ENCODE measurements around the gene DAAM1.

Gene DAAM1

GRCh38 chr14:59341858-59342477 is 153.5 kb downstream of the DAAM1 start:
- DNase-seq (ENCODE audit: low read depth, low spot score), result no peak

DNA sequence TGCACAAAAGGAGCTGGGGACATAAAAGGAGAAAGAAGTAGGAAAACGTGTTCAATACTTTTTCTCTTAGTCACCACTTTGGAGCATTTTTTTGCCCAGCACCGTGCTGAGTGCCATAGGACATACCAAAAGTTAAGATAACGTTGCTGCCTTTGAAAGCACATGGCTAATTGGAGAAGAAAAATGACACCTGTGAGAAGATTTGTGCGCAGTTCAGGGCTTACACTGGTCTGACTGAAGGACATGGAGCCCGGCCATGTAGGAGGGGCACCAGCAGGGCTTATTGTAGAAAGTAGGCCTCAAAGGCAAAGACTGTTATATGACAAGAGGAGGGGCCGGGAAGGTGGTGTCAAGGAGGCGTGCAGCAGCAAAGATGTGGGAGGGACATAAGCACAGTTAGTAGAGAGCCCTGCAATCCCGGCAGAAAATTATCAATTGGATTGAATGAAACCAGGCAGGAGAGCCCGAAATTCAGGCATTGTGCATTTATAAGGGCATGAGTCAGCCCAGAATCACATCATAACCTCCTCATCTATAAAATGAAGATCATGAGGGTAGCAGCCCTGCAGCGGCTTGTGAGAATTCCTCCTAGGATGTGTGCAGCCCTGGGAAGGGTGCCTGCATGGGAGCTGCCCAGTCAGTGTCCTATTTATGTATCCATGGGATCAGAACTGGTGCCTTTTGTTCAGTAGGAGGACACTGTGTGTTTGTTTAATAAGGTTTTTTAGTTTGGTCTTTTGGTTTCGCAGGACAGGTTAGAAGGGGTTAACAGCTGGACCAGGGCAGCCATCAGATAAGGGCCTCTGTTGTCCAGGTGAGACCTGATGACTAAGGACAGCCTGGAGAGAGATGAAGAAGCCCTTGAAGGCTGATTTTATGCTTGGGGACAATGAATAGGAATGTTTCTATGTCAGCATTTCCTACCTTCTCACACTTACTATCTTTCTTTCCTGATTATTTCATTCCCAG is 154.3 kb downstream of the DAAM1 start:
- no peak for DNase-seq (ENCODE audit: low read depth, low spot score)

DNA sequence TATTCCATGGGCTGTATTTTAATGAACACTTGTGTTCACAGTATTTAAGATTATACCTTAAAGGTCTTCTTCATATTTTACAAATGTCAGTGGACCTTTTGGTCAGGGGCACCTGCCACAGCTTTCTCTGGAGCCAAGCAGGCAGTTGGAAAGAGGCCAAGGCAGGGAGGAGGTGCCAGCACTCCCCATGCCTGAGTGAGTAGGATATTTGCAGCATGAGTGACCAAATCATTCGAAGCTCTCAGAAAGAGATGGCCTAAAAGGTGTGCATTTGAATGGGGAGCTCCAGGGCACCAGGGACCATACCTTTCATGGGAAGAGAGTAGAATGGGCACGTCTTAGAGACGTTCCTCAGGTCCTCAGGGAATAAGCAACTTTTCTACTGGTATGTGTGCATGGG is 155.1 kb downstream of the DAAM1 start:
- no peak for DNase-seq (ENCODE audit: low read depth, low spot score)

DNA sequence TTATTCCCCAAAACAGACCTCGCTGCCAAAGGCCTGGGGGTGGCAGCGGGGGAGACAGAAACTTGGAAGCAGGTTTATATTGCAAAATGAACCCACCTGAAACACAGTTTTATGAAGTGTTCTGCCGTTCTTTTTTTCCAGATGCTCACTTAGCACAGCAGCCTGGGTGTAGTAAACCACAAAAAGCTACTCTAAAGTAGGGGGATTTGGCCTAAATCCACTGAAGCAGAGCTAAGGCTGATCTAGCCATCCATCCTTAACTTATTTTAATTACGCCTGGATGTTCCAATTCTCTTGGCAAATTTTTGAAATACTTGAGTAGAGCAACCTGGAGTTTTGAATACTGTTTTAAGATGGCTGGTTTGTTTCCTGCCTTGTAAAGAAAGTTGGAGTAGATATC is 155.5 kb downstream of the DAAM1 start:
- DNase-seq (ENCODE audit: low read depth, low spot score), result no peak

DNA sequence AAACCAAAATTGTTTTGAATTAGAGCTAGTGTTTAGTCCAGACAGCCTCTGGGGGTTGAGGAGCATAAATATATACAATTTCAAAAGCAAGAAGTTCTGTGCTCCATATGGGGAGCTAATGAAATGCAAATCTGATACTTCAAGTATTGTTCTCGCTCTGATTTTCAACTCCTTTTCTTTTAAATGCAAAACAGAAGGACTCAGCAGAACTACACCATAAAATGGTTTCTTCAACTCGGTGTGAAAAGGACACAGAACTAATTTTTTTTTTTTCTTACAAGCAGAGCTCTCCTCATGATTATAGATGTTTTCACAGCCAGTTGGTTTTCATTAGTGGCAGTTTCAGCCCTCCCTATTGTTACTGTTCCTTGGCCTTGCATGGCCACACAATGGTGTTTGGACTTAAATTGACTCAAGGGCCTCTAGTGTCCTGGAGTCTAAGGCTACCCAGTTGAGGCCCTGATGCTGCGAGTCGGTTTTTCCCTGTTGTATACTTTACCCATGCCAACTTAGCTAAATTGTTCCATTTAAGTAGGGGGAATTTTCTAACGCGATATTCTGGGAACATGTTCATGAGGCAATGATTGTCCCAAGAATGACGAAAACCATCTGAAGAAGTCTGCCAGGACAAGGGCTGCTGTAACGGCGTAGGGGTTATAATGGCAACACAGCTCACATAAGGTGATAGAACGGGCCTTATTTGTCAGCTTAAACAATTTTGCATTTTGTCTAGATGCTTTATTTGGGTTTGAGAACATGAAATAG is 156.4 kb downstream of the DAAM1 start:
- no peak for DNase-seq (ENCODE audit: low read depth, low spot score)

GRCh38 chr14:59346329-59346728 is 157.9 kb downstream of the DAAM1 start:
- no peak for DNase-seq (ENCODE audit: low read depth, low spot score)

DNA sequence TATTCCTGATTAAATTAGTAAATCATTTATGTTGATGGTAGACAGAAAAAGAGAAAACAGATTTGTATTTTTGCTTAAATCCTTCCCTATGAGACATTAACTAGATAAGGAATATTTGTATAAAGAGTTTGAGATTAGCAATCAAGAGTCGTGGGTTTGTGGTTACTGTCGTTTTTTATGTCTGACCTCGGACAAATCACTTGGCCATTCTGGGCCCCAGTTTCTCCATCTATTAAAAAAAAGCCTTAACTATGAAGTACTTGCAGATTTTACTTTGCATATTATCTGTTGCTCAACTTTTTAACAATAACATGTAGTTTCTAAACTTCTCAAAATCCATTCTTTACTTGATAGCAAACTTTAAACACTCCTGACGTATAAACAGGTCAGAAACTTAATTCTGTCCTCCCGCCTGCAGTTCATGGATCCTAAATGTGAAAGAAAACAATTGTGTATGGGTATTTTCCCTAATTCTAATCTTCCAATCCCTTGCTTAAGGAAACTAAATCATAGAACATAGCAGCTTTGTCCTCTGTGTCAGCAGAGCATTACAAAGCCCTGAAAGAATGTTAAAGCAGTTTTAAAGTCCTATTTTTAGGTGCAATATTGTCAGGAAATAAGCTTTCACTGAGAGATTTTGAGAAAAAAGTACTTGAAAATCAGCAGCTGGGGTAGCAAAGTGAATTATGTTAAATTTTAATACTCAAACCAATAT is 158.5 kb downstream of the DAAM1 start:
- no peak for DNase-seq (ENCODE audit: low read depth, low spot score)

DNA sequence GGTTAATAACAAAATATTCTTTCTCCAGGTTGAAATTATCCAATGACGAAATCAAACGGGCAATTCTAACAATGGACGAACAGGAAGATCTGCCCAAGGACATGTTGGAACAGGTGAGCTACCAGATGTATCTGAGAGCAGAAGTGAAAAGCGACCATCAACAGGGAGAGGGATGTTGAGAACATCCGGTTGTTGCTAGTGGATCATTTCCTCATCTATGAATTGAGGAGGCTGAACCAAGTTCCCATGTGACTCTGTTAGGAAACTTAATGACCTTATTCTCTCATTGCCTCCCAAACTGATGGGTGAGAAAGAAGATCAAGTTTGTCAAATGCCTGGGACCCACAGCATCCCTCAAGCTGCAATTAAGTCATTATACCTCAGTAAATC is 159.0 kb downstream of the DAAM1 start:
- no peak for DNase-seq (ENCODE audit: low read depth, low spot score)

GRCh38 chr14:59347915-59348314 is 159.4 kb downstream of the DAAM1 start:
- DNase-seq (ENCODE audit: low read depth, low spot score), result no peak

- no peak for DNase-seq (ENCODE audit: low read depth, low spot score)
Observed at GRCh38 chr14:59349258-59349701, 160.8 kb downstream of the DAAM1 start.

DNA sequence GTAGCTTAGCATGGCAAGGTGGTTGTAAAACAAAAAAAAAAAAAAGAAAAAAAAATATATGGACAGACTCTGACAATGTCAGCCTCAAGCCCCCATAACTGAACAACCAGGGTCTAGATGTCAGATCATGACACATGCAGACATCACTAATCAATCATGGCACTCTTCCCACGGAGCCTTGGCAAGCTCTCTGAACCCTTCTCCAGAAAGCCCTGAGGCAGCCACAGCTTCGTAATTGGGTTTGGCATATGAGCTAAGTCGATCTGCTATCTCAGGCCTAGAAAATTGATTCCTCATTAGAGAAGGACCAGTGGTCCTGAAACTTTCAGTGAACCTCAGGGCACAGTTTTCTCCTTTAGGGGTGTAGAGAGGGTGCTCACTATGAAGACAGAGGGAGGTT is 164.5 kb downstream of the DAAM1 start:
- no peak for DNase-seq (ENCODE audit: low read depth, low spot score)

GRCh38 chr14:59354666-59355065 is 166.2 kb downstream of the DAAM1 start:
- no peak for DNase-seq (ENCODE audit: low read depth, low spot score)

DNA sequence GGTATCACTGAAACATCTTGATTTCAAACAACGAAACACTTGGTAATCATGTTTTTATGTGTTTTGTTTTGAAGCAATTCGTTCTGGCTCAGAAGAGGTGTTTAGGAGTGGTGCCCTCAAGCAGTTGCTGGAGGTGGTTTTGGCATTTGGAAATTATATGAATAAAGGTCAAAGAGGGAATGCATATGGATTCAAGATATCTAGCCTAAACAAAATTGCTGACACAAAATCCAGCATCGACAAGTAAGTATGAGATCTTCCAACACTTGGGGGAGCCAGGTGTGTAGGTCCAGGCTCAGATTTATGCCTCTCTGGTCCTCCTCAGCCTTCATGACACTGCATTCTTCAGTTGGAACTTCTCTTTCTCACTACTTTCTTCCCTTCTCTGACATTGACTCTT is 166.6 kb downstream of the DAAM1 start:
- no peak for DNase-seq (ENCODE audit: low read depth, low spot score)

GRCh38 chr14:59356312-59356711 is 167.8 kb downstream of the DAAM1 start:
- DNase-seq (ENCODE audit: low read depth, low spot score), result no peak

DNA sequence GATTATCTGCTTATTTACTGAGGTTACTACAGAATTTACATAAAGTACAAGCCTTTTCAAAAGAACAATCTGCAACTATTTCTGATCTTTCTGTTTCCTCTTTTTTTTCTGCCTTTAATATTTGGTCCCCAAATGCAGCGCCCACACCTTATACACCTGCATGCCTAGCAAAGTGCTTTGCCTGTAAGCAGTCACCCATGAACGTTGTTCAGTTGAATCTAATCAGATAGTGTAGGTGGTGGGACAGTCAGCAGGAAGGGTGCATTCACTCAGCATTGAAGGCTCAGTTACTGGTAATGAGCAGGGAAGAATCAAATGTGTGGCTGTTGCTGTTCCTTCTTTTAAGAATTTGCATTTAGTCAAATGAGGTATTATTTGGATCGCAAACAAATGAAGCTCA is 168.3 kb downstream of the DAAM1 start:
- DNase-seq (ENCODE audit: low read depth, low spot score), result no peak

DNA sequence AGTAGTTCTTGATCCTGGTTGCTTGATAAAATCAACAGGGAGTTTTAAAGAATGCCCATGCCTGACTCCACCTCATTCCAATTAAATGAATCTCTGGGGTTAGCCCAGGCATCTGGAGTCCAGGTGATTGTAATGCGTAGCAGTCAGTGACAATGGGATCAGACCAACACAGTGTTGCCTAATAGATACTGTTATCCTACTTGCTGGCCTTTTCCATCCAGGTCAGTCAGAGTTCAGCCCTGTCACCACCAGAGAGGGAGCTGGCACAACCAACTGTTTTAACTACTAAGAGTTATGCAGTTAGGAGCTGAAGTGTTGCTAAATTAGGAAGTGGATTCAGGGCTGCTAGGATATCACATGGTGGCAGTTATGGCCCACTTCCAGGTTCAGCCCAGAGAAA is 169.6 kb downstream of the DAAM1 start:
- no peak for DNase-seq (ENCODE audit: low read depth, low spot score)

- no peak for DNase-seq (ENCODE audit: low read depth, low spot score)
Observed at GRCh38 chr14:59358784-59359183, 170.3 kb downstream of the DAAM1 start.

DNA sequence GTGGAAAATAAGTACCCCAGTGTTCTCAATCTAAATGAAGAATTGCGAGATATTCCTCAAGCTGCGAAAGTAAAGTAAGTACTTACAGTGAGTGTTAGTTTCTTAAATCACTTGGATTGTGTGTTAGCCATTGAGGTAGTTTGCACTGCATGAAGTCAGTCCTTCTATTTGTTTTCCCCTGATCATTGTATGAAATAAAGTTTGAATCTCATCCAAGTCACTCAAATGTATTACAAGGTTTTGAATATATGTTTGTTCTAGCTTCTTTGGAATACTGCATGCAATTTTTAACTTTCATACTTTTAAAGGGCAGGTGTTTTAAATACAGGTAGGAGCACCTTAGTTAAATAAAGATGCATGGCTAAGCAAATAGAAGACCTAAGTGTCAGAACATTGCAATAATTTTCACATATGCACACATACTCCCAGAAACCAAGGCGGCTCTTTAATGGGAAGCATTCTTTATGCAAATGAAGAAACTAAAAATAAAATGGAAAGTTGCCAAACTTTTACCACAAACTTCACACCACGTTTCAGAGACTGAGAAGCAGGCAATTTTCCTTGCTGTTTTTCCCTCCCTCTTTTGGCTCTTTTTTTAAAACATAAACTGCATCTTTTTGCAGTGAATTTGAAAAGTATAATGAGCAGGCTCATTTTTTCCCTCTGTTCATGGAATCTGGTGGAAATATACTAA is 171.1 kb downstream of the DAAM1 start:
- DNase-seq (ENCODE audit: low read depth, low spot score), result no peak

DNA sequence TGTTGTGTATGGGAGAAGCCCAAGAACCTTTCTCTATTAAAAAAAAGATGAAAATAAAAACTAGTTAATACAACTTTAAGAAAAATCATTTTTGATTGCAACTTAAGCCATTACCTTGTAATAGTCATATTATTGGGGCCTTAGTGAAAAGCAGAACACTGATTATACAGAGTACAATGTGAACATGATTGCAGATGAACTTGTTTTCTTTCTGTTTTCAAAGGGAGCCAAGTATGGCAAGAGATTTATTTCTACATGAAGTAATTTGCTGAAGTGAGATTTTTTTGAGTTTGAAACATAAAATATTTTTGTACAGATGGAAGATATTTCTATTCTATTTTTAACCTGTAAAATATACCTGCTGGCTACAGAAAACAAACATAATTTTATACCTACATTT is 171.8 kb downstream of the DAAM1 start:
- DNase-seq (ENCODE audit: low read depth, low spot score), result no peak

DNA sequence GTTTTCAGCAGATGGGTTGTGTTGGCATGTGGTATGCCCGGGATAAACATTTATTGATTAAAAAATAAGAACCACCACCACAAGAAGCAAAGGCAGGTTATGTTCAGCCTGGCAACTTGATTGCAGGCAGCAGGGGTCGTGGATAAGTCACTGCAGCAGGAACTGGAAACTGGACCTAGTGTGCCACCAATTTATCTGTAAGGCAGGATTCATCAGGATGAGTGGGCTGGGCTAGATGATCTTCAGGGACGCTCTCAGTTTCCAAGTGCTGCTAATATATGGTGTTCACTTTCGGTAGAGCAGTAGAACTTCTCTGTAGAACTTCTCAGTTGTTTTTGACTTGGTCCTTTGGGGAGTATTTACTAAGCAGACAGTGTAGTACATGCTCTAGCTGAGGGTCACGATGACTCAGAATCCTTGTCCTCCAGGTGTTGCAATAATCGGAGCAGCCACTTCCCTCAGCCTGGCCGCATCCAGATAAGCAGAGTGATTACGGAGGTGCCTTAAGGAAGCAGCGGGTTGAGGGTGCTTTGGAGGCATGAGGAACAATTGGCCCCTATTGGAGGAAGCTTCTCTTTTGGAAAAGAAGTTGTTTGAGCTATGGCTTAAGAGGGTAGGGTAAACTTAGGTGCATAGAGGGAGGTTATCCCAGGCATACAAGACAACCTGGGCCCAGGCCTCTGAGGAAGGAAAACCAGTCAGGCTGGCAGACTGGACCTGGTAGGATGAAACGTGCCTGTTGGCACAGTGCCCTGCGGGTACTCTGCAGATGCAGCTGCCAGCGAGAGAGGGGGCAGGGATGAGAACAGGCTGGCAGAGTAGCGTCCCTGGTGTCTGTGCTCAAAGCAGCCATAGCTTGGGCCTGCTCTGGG is 172.7 kb downstream of the DAAM1 start:
- DNase-seq (ENCODE audit: low read depth, low spot score), result no peak
